SJCRH30 (cell line): Measurements from ENCODE around the gene VCL. TPM values are rescaled to one million over a fixed set of nuclear protein-coding genes. Genes with fewer than 3 reads are reported as not detected.
"Not testable (repeated sequence)": the region's sequence is repeated elsewhere in the genome, so short reads cannot be mapped to it uniquely, and the experiment has no call there.

Experiments
- DNase-seq, 2 experiments: peaks; one replicate each; pipeline ENCODE4 v3.0.0-alpha.2; 2015 to 2020
- H3K27ac ChIP-seq: fragments of 250-450 bp; sonication (Bioruptor Pico); 2 replicates; pipeline ENCODE4 v1.5.1; 2020; ENCODE audit warnings: mild to moderate bottlenecking, moderate library complexity
- H3K27me3 ChIP-seq: fragments of 250-450 bp; sonication (Bioruptor Pico); 2 replicates; pipeline ENCODE4 v1.5.1; 2020; ENCODE audit warnings: mild to moderate bottlenecking, moderate library complexity
- H3K36me3 ChIP-seq: fragments of 250-450 bp; sonication (Bioruptor Pico); 2 replicates; pipeline ENCODE4 v1.5.1; 2020; ENCODE audit warnings: mild to moderate bottlenecking, moderate library complexity
- H3K4me1 ChIP-seq: fragments of 250-450 bp; sonication (Bioruptor Pico); 2 replicates; pipeline ENCODE4 v1.5.1; 2020; ENCODE audit warnings: mild to moderate bottlenecking, moderate library complexity
- H3K4me3 ChIP-seq: fragments of 250-450 bp; sonication (Bioruptor Pico); 2 replicates; pipeline ENCODE4 v1.5.1; 2020; ENCODE audit warnings: mild to moderate bottlenecking, moderate library complexity
- H3K9me3 ChIP-seq: fragments of 250-450 bp; sonication (Bioruptor Pico); replicated peaks from 2 replicates; pipeline ENCODE4 v1.5.1; 2020; ENCODE audit warnings: mild to moderate bottlenecking, moderate library complexity
- total RNA-seq: library from RNA; depleted of rRNA; stranded (reverse); fragments of >200 nt; shearing (Covaris generic); gene quantifications from 2 replicates; pipeline ENCODE4 v1.2.3, GENCODE V29; 2014

Gene VCL
- total RNA-seq, 1 experiment from 2014 or later: 48.1 TPM

- no peak for DNase-seq
- Histone ChIP-seq H3K4me3 (no peak overlapping the region), H3K36me3 (peaks cover 45% of the 10 kb centered on the region), H3K27me3 (no peaks in the 10 kb centered on the region), H3K27ac (no peak overlapping the region), H3K9me3 (no peaks in the 10 kb centered on the region), H3K4me1 (no peaks in the 10 kb centered on the region)
Observed at GRCh38 chr10:74123081-74123480, 125.2 kb downstream of the VCL start.

- no peak for DNase-seq
- Histone ChIP-seq H3K36me3 (peaks cover 34% of the 10 kb centered on the region), H3K4me3 (no peak overlapping the region), H3K4me1 (no peaks in the 10 kb centered on the region), H3K9me3 (no peaks in the 10 kb centered on the region), H3K27me3 (no peaks in the 10 kb centered on the region), H3K27ac (no peak overlapping the region)
Observed at GRCh38 chr10:74133923-74134820, 136.3 kb downstream of the VCL start.

- Histone ChIP-seq H3K4me1 (no peaks in the 10 kb centered on the region), H3K27me3 (no peaks in the 10 kb centered on the region), H3K9me3 (no peaks in the 10 kb centered on the region), H3K4me3 (no peak overlapping the region), H3K27ac (no peak overlapping the region), H3K36me3 (peaks cover 34% of the 10 kb centered on the region)
- no peak for DNase-seq
Observed at GRCh38 chr10:74135452-74135851, 137.5 kb downstream of the VCL start.

GRCh38 chr10:74137992-74138391 is 140.1 kb downstream of the VCL start:
- H3K9me3 ChIP-seq: no peaks in the 10 kb centered on the region
- H3K27ac ChIP-seq: no peak overlapping the region
- peaks cover 34% of the 10 kb centered on the region for H3K36me3 ChIP-seq
- no peak for DNase-seq
- H3K4me1 ChIP-seq: no peaks in the 10 kb centered on the region
- H3K27me3 ChIP-seq: no peaks in the 10 kb centered on the region
- H3K4me3 ChIP-seq: no peak overlapping the region

GRCh38 chr10:74138596-74138995 is 140.7 kb downstream of the VCL start:
- DNase-seq, H3K27me3 ChIP-seq, H3K9me3 ChIP-seq, H3K27ac ChIP-seq, H3K4me3 ChIP-seq, H3K4me1 ChIP-seq: not testable (repeated sequence)
- H3K36me3 ChIP-seq: peaks cover 34% of the 10 kb centered on the region

GRCh38 chr10:74139981-74140380 is 142.1 kb downstream of the VCL start:
- Histone ChIP-seq H3K4me3 (no peak overlapping the region), H3K36me3 (peaks cover 30% of the 10 kb centered on the region), H3K27me3 (no peaks in the 10 kb centered on the region), H3K4me1 (no peaks in the 10 kb centered on the region), H3K27ac (no peak overlapping the region), H3K9me3 (no peaks in the 10 kb centered on the region)
- DNase-seq: no peak

- Histone ChIP-seq H3K4me3 (no peak overlapping the region), H3K27ac (no peak overlapping the region), H3K4me1 (no peaks in the 10 kb centered on the region), H3K27me3 (no peaks in the 10 kb centered on the region), H3K36me3 (peaks cover 26% of the 10 kb centered on the region), H3K9me3 (no peaks in the 10 kb centered on the region)
- DNase-seq: no peak
Observed at GRCh38 chr10:74140553-74140952, 142.6 kb downstream of the VCL start.

GRCh38 chr10:74145133-74145532 is 147.2 kb downstream of the VCL start:
- Histone ChIP-seq H3K27me3 (no peaks in the 10 kb centered on the region), H3K4me1 (no peaks in the 10 kb centered on the region), H3K36me3 (no peaks in the 10 kb centered on the region), H3K27ac (no peak overlapping the region), H3K4me3 (no peak overlapping the region), H3K9me3 (no peaks in the 10 kb centered on the region)
- no peak for DNase-seq

- DNase-seq, H3K27ac ChIP-seq, H3K4me1 ChIP-seq, H3K36me3 ChIP-seq, H3K4me3 ChIP-seq, H3K27me3 ChIP-seq, H3K9me3 ChIP-seq: not testable (repeated sequence)
Observed at GRCh38 chr10:74146980-74147379, 149.1 kb downstream of the VCL start.

GRCh38 chr10:74150204-74150989 is 152.5 kb downstream of the VCL start, which contains the start of gene AP3M1:
AP3M1 (minus strand) TSS chr10:74150828; CDS start chr10:74138379, 12,449 bp downstream.
- H3K4me1 ChIP-seq: peaks cover 9% of the 10 kb centered on the region
- no peaks in the 10 kb centered on the region for H3K9me3 ChIP-seq
- DNase-seq: peak; percentile 95 to 96
- H3K27ac ChIP-seq: peak within 1 kb of the TSS; percentile 98
- H3K4me3 ChIP-seq: peak within 1 kb of the TSS; percentile 75
- no peaks in the 10 kb centered on the region for H3K27me3 ChIP-seq
- H3K36me3 ChIP-seq: no peaks in the 10 kb centered on the region

GRCh38 chr10:74150990-74151878 is 153.3 kb downstream of the VCL start, which contains the start of gene ADK:
ADK (plus strand) TSS chr10:74151221; CDS start chr10:74151279, 58 bp downstream.
- H3K27me3 ChIP-seq: no peaks in the 10 kb centered on the region
- no peaks in the 10 kb centered on the region for H3K9me3 ChIP-seq
- DNase-seq: peak; percentile 99
- H3K27ac ChIP-seq: peak within 1 kb of the TSS; percentile 98
- no peaks in the 10 kb centered on the region for H3K36me3 ChIP-seq
- peaks cover 9% of the 10 kb centered on the region for H3K4me1 ChIP-seq
- peak within 1 kb of the TSS; percentile 75 for H3K4me3 ChIP-seq

- Histone ChIP-seq H3K4me3 (peak overlapping the region; percentile 75), H3K4me1 (peaks cover 9% of the 10 kb centered on the region), H3K27me3 (no peaks in the 10 kb centered on the region), H3K36me3 (no peaks in the 10 kb centered on the region), H3K27ac (peak overlapping the region; percentile 98), H3K9me3 (no peaks in the 10 kb centered on the region)
- DNase-seq: no peak
Observed at GRCh38 chr10:74151879-74152722, 154.2 kb downstream of the VCL start.

- no peak for DNase-seq
- Histone ChIP-seq H3K9me3 (no peaks in the 10 kb centered on the region), H3K36me3 (no peaks in the 10 kb centered on the region), H3K4me3 (no peak overlapping the region), H3K27me3 (no peaks in the 10 kb centered on the region), H3K27ac (no peak overlapping the region), H3K4me1 (peaks cover 9% of the 10 kb centered on the region)
Observed at GRCh38 chr10:74153123-74153522, 155.2 kb downstream of the VCL start.

- Histone ChIP-seq H3K9me3 (no peaks in the 10 kb centered on the region), H3K36me3 (no peaks in the 10 kb centered on the region), H3K27ac (no peak overlapping the region), H3K4me3 (no peak overlapping the region), H3K4me1 (peaks cover 9% of the 10 kb centered on the region), H3K27me3 (no peaks in the 10 kb centered on the region)
- DNase-seq: no peak
Observed at GRCh38 chr10:74153676-74154075, 155.8 kb downstream of the VCL start.
